H9 (cell line): Measurements from ENCODE around the gene CHRNA3. TPM values are rescaled to one million over a fixed set of nuclear protein-coding genes. Genes with fewer than 3 reads are reported as not detected.

Experiments
- DNase-seq: peaks from one replicate; pipeline ENCODE4 v3.0.0-alpha.2; 2017
- H2AFZ ChIP-seq: one replicate; pipeline ENCODE4 v1.6.1; 2013; ENCODE audit warnings: mild to moderate bottlenecking, low read length, control low read depth, moderate library complexity
- H2AK5ac ChIP-seq: 2 replicates; pipeline ENCODE4 v1.6.1; 2013; ENCODE audit warnings: low read length, control low read depth, mixed read lengths; ENCODE audit not compliant: insufficient read length
- H2BK120ac ChIP-seq: one replicate; pipeline ENCODE4 v1.6.1; 2013; ENCODE audit warnings: low read depth, mild to moderate bottlenecking, low read length, control low read depth, inconsistent platforms; ENCODE audit not compliant: poor library complexity, severe bottlenecking
- H2BK12ac ChIP-seq: 2 replicates; pipeline ENCODE4 v1.6.1; 2013; ENCODE audit warnings: low read length, control low read depth, mixed read lengths, low read depth; ENCODE audit not compliant: insufficient read length
- H2BK15ac ChIP-seq: 2 replicates; pipeline ENCODE4 v1.6.1; 2013; ENCODE audit warnings: low read depth, low read length, control low read depth
- H2BK20ac ChIP-seq: one replicate; pipeline ENCODE4 v1.6.1; 2013; ENCODE audit warnings: low read depth, mild to moderate bottlenecking, low read length, control low read depth, inconsistent platforms; ENCODE audit not compliant: poor library complexity, severe bottlenecking
- H2BK5ac ChIP-seq: 2 replicates; pipeline ENCODE4 v1.6.1; 2013; ENCODE audit warnings: low read length, control low read depth, mixed read lengths; ENCODE audit not compliant: insufficient read length
- H3K14ac ChIP-seq: 2 replicates; pipeline ENCODE4 v1.6.1; 2013; ENCODE audit warnings: low read length, control low read depth; ENCODE audit not compliant: insufficient read depth
- H3K18ac ChIP-seq: 2 replicates; pipeline ENCODE4 v1.6.1; 2013; ENCODE audit warnings: low read depth, mild to moderate bottlenecking, mixed read lengths, low read length, control low read depth; ENCODE audit not compliant: insufficient read length
- H3K23ac ChIP-seq: 2 replicates; pipeline ENCODE4 v1.6.1; 2013; ENCODE audit warnings: low read length, control low read depth, mixed read lengths, low read depth; ENCODE audit not compliant: insufficient read length
- H3K23me2 ChIP-seq: 2 replicates; pipeline ENCODE4 v1.6.1; 2013; ENCODE audit warnings: low read depth, mild to moderate bottlenecking, mixed read lengths, low read length, control low read depth; ENCODE audit not compliant: insufficient read length, poor library complexity, severe bottlenecking
- H3K27ac ChIP-seq: 2 replicates; pipeline ENCODE4 v1.5.1; 2013; ENCODE audit warnings: low read length, control low read depth, mixed read lengths, low read depth; ENCODE audit not compliant: insufficient read length
- H3K27me3 ChIP-seq: 2 replicates; pipeline ENCODE4 v1.6.1; 2013; ENCODE audit warnings: low read length, control low read depth, inconsistent platforms; ENCODE audit not compliant: insufficient read depth
- H3K4ac ChIP-seq: 2 replicates; pipeline ENCODE4 v1.6.1; 2013; ENCODE audit warnings: low read depth, mild to moderate bottlenecking, control low read depth, inconsistent platforms, low read length, moderate library complexity
- H3K4me1 ChIP-seq: 2 replicates; pipeline ENCODE4 v1.6.1; 2013; ENCODE audit warnings: low read length, control low read depth, inconsistent platforms; ENCODE audit not compliant: insufficient read depth
- H3K4me2 ChIP-seq: 2 replicates; pipeline ENCODE4 v1.6.1; 2013; ENCODE audit warnings: low read length, control low read depth, mixed read lengths; ENCODE audit not compliant: insufficient read length, insufficient read depth
- H3K56ac ChIP-seq: 2 replicates; pipeline ENCODE4 v1.6.1; 2013; ENCODE audit warnings: low read depth, mild to moderate bottlenecking, mixed read lengths, low read length, control low read depth; ENCODE audit not compliant: insufficient read length
- H3K79me1 ChIP-seq: 2 replicates; pipeline ENCODE4 v1.6.1; 2013; ENCODE audit warnings: low read depth, mild to moderate bottlenecking, moderate library complexity, low read length, control low read depth, inconsistent platforms; ENCODE audit not compliant: insufficient read depth, poor library complexity, severe bottlenecking
- H3K79me2 ChIP-seq: 2 replicates; pipeline ENCODE4 v1.6.1; 2013; ENCODE audit warnings: low read length, control low read depth, inconsistent platforms; ENCODE audit not compliant: insufficient read depth
- H3K9ac ChIP-seq: 2 replicates; pipeline ENCODE4 v1.6.1; 2013; ENCODE audit warnings: low read length, control low read depth, mixed read lengths; ENCODE audit not compliant: insufficient read length; ENCODE audit errors: extremely low read depth
- H3K9me3 ChIP-seq: one replicate; pipeline ENCODE4 v1.6.1; 2013; ENCODE audit warnings: low read depth, low read length, inconsistent platforms; ENCODE audit not compliant: control insufficient read depth
- H3T11ph ChIP-seq: one replicate; pipeline ENCODE4 v1.6.1; 2013; ENCODE audit warnings: mild to moderate bottlenecking, low read length, control low read depth, inconsistent platforms
- H4K20me1 ChIP-seq: one replicate; pipeline ENCODE4 v1.6.1; 2013; ENCODE audit not compliant: control insufficient read depth, insufficient read length, insufficient read depth
- H4K5ac ChIP-seq: 2 replicates; pipeline ENCODE4 v1.6.1; 2013; ENCODE audit warnings: low read depth, mild to moderate bottlenecking, mixed read lengths, low read length, control low read depth; ENCODE audit not compliant: insufficient read length
- H4K8ac ChIP-seq: replicated peaks from 2 replicates; pipeline ENCODE4 v1.6.1; 2013; ENCODE audit warnings: low read length, control low read depth, mixed read lengths, low read depth; ENCODE audit not compliant: insufficient read length
- H4K91ac ChIP-seq: 2 replicates; pipeline ENCODE4 v1.6.1; 2013; ENCODE audit warnings: low read depth, mild to moderate bottlenecking, moderate library complexity, mixed read lengths, low read length, control low read depth; ENCODE audit not compliant: insufficient read length
- H3K27ac Mint-ChIP-seq, 3 experiments: 2 replicates in 2 of 3; 3 replicates in 1 of 3; pipeline ENCODE4 v1.8.0; 2020 to 2021; ENCODE audit warnings: mixed read lengths in 3 of 3, mild to moderate bottlenecking in 1 of 3, moderate library complexity in 1 of 3
- H3K27me3 Mint-ChIP-seq: 2 replicates; pipeline ENCODE4 v1.8.0; 2021; ENCODE audit warnings: low read depth, mild to moderate bottlenecking, moderate library complexity, mixed read lengths
- H3K36me3 Mint-ChIP-seq, 3 experiments: 2 replicates in 2 of 3; 3 replicates in 1 of 3; pipeline ENCODE4 v1.8.0; 2020 to 2021; ENCODE audit warnings: low read depth in 3 of 3, mixed read lengths in 3 of 3; ENCODE audit not compliant: insufficient read depth in 1 of 3
- H3K4me1 Mint-ChIP-seq, 2 experiments: 2 replicates each; pipeline ENCODE4 v1.8.0; 2020; ENCODE audit warnings: mixed read lengths in 2 of 2
- H3K4me3 Mint-ChIP-seq, 2 experiments: 2 replicates in 1 of 2; 3 replicates in 1 of 2; pipeline ENCODE4 v1.8.0; 2020 to 2021; ENCODE audit warnings: mild to moderate bottlenecking in 2 of 2, mixed read lengths in 2 of 2, moderate library complexity in 1 of 2
- H3K9me3 Mint-ChIP-seq, 2 experiments: 2 replicates in 1 of 2; 3 replicates in 1 of 2; pipeline ENCODE4 v1.8.0; 2020; ENCODE audit warnings: mild to moderate bottlenecking in 2 of 2, mixed read lengths in 2 of 2, moderate library complexity in 1 of 2
- CTCF ChIP-seq: fragments of 200-600 bp; sonication (generic); conservative IDR thresholded peaks from 3 replicates; pipeline ENCODE4 v1.8.0; 2021; ENCODE audit warnings: antibody characterized with exemption, mild to moderate bottlenecking
- WGBS: extraction: QIAGEN DNeasy Blood & Tissue Kit; methylation state at CpG from one replicate; pipeline ENCODE4 v1.1.7; 2013; ENCODE audit warnings: missing lambda C conversion rate, low lambda C conversion rate, mixed read lengths; ENCODE audit not compliant: insufficient read length; ENCODE audit errors: extremely low coverage; 5-methylcytosine and 5-hydroxymethylcytosine counted together
- total RNA-seq: library from RNA; stranded (reverse); gene quantifications from 2 replicates; pipeline ENCODE4 v1.2.1, GENCODE V29; 2021

CHRNA3 gene
- total RNA-seq, 1 experiment from 2014 or later = 0.81 TPM

GRCh38 chr15:78628227-78628626 lies 7.4 kb upstream of the CHRNA3 start:
- no peaks in the 10 kb centered on the region for H3K4me1 Mint-ChIP-seq
- Histone ChIP-seq H3K27me3 (no peaks in the 10 kb centered on the region), H3K4me2 (no peak overlapping the region), H3K27ac (no peak overlapping the region), H2BK20ac (no peak overlapping the region), H2BK120ac (no peak overlapping the region), H4K20me1 (no peaks in the 10 kb centered on the region), H4K91ac (no peak overlapping the region), H2AFZ (no peak overlapping the region), H3K4me1 (no peaks in the 10 kb centered on the region), H3K9ac (no peak overlapping the region), H3K18ac (no peak overlapping the region), H2BK15ac (no peak overlapping the region), H2AK5ac (no peak overlapping the region), H2BK12ac (no peak overlapping the region), H3K79me2 (no peaks in the 10 kb centered on the region), H3T11ph (no peak overlapping the region), H3K4ac (no peak overlapping the region), H2BK5ac (no peak overlapping the region), H3K79me1 (no peaks in the 10 kb centered on the region), H4K8ac (no peak overlapping the region), H3K14ac (no peak overlapping the region), H3K23ac (no peak overlapping the region), H3K23me2 (no peaks in the 10 kb centered on the region), H3K9me3 (no peaks in the 10 kb centered on the region), H4K5ac (no peak overlapping the region), H3K56ac (no peak overlapping the region)
- H3K27me3 Mint-ChIP-seq = peaks cover 29% of the 10 kb centered on the region
- peaks cover 0 to 10% (median 9%) of the 10 kb centered on the region in 3 experiments; a peak in 4 of 7 replicates for H3K36me3 Mint-ChIP-seq
- no peaks in the 10 kb centered on the region; a peak in 2 of 5 replicates for H3K9me3 Mint-ChIP-seq
- no peak for TF ChIP-seq CTCF
- no peak overlapping the region for H3K4me3 Mint-ChIP-seq
- WGBS = no CpG with 5 or more reads among the region's 6 CpGs
- DNase-seq = no peak
- no peak overlapping the region for H3K27ac Mint-ChIP-seq
